Measurements from ENCODE around the gene PITHD1. TPM values are rescaled to one million over a fixed set of nuclear protein-coding genes. Genes with fewer than 3 reads are reported as not detected.
A peak's percentile ranks its signal among the peaks of the same experiment; 100 is the strongest.

The PITHD1 gene
- total and polyA plus RNA-seq, 2 of the 8 experiments (the other 6 are each of a cell fraction or from before 2014, with no cell fraction given) = 67.4 to 68.8 TPM

DNA sequence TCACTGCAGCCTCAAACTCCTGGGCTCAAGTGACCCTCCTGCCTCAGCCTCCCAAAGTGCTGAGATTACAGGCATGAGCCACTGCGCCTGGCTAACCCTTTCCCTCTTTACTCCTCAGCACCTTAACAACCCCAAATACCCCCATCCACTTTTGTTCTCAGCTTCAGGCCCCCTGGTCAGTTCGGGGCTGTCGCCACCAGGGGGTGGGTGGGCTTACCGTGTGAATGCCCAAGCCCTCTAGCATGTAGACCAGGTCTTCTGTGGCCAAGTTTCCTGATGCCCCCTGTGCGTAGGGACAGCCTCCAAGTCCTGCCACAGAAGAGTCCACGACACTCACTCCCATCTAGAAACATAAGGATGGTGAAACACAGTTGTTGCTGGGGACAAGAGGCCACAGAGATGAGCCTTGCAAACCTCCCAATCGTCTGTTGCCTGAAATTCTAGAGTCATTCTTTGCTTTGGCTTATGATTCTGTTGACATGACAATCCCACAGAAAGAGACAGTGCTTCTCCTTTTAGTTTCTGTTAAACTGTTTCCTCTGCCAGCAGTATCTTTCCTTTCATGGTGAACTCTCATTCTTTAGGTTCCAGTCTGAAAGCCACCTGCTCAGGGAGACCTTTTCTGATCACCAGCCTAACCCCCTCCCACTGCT is 26.1 kb downstream of the PITHD1 start:
- no peaks in the 10 kb centered on the region for H3K79me1 ChIP-seq (ENCODE audit: low read depth, low read length)
- H3K79me2 ChIP-seq (ENCODE audit: control insufficient read depth in 1 of 2, insufficient read depth in 2 of 2, low read length in 2 of 2) = no peaks in the 10 kb centered on the region
- H3K36me3 ChIP-seq (ENCODE audit: control insufficient read depth in 2 of 4, insufficient read depth in 4 of 4, low read length in 3 of 4) = no peaks in the 10 kb centered on the region; a peak in 1 of 8 replicates
- no peak overlapping the region for H4K91ac ChIP-seq (replicated peaks; ENCODE audit: insufficient read length, low read length)
- ChIA-PET POLR2A (ENCODE audit: partially characterized antibody) (interaction anchor here (1.0 to 3.4 kb wide), 3 partner anchors 13 to 157 kb away, joined by 3 to 22 read pairs (median 8); partner anchors contain the start of genes LYPLA2 and PITHD1), CTCF (ENCODE audit: partially characterized antibody) (interaction anchor here (0.6 to 3.5 kb wide), 5 partner anchors 7 to 151 kb away, joined by 3 to 13 read pairs (median 5); no protein-coding TSS in a partner anchor)
- no peak for DNase-seq (ENCODE audit: low read depth in 1 of 2, low spot score in 2 of 2)
- H2BK12ac ChIP-seq (ENCODE audit: low read depth, low read length) = no peak overlapping the region
- no peak overlapping the region for H2BK15ac ChIP-seq (ENCODE audit: low read length)
- no peak overlapping the region for H2BK20ac ChIP-seq (ENCODE audit: low read length)
- H2BK120ac ChIP-seq (replicated peaks; ENCODE audit: low read depth, low read length) = no peak overlapping the region
- H3K9ac ChIP-seq (replicated peaks in 1 of 4; ENCODE audit: extremely low read depth in 1 of 4, low read depth in 3 of 4, low read length in 3 of 4) = no peak overlapping the region
- H4K8ac ChIP-seq (ENCODE audit: extremely low read depth, insufficient read depth, low read length) = no peak overlapping the region
- H3K4me3 ChIP-seq (ENCODE audit: extremely low read depth in 1 of 4, insufficient read depth in 2 of 4, low read depth in 3 of 4, low read length in 4 of 4) = no peak overlapping the region
- H3K14ac ChIP-seq (ENCODE audit: insufficient read length) = no peak overlapping the region
- H3K23ac ChIP-seq (ENCODE audit: insufficient read length) = no peak overlapping the region
- H3K27me3 ChIP-seq (replicated peaks in 1 of 4; ENCODE audit: control insufficient read depth in 3 of 4, extremely low read depth in 1 of 4, insufficient read depth in 3 of 4, low read length in 3 of 4) = no peaks in the 10 kb centered on the region; a peak in 1 of 7 replicates
- no peaks in the 10 kb centered on the region for H3K9me3 ChIP-seq (ENCODE audit: insufficient read depth in 2 of 2, low read depth in 1 of 2, low read length in 1 of 2)
- H3K56ac ChIP-seq (replicated peaks; ENCODE audit: insufficient read length, low read depth, low read length) = no peak overlapping the region
- peaks cover 0 to 2% of the 10 kb centered on the region in 2 experiments for H4K20me1 ChIP-seq (replicated peaks in 1 of 2; ENCODE audit: control insufficient read depth in 1 of 2, insufficient read depth in 2 of 2, low read length in 2 of 2)
- no peak for FAIRE-seq
- H3K27ac ChIP-seq (ENCODE audit: low read depth, low read length) = no peak overlapping the region
- no peak overlapping the region for H3K18ac ChIP-seq (ENCODE audit: extremely low read depth, low read length)
- peaks cover 0 to 6% (median 4%) of the 10 kb centered on the region in 4 experiments; a peak in 5 of 7 replicates for H3K4me1 ChIP-seq (replicated peaks in 1 of 4; ENCODE audit: control insufficient read depth in 3 of 4, insufficient read depth in 4 of 4, low read length in 3 of 4)
- no peak overlapping the region for H2AK5ac ChIP-seq (ENCODE audit: low read depth, low read length)
- no peak overlapping the region for H3K4ac ChIP-seq (replicated peaks; ENCODE audit: insufficient read length, low read depth, low read length)
- no peak overlapping the region for H3K4me2 ChIP-seq (ENCODE audit: insufficient read depth in 1 of 2, low read depth in 2 of 2, low read length in 2 of 2)
- H2BK5ac ChIP-seq (ENCODE audit: low read depth, low read length) = no peak overlapping the region; the same call in 1 of the 2 replicates
- H4K5ac ChIP-seq (ENCODE audit: insufficient read length, low read depth, low read length) = no peak overlapping the region
- peaks cover 13% of the 10 kb centered on the region for H3K23me2 ChIP-seq (ENCODE audit: low read depth, low read length)
- no peak overlapping the region for H2AFZ ChIP-seq (ENCODE audit: low read length)
- 81% methylated on average over 7 of the region's 7 CpGs; no CpG with 5 or more reads in 1 of the 2 experiments for WGBS, 2 experiments (ENCODE audit: extremely low coverage in 1 of 2, insufficient coverage in 1 of 2, insufficient read length in 1 of 2, insufficient replicate concordance in 2 of 2, low coverage in 1 of 2, low lambda C conversion rate in 2 of 2, missing lambda C conversion rate in 1 of 2)
- TF ChIP-seq SP4 (IDR thresholded peaks at IDR 0.05; ENCODE audit: low read length) (no peak), GABPA (IDR thresholded peaks at IDR 0.05; ENCODE audit: borderline replicate concordance, insufficient read depth, low read length) (no peak), CTCF (IDR thresholded peaks at IDR 0.05; ENCODE audit: control extremely low read depth in 1 of 3, insufficient read depth in 1 of 3, low read depth in 1 of 3, low read length in 3 of 3) (peak in 2 of 3 experiments; percentile 1 to 19; a peak in 1 of 4 replicates), SRF (IDR thresholded peaks at IDR 0.05; ENCODE audit: low read depth, low read length) (no peak), TAF1 (IDR thresholded peaks at IDR 0.05; ENCODE audit: low read depth, low read length) (no peak), KDM1A (IDR thresholded peaks at IDR 0.05; ENCODE audit: borderline replicate concordance, low read length) (no peak), BACH1 (IDR thresholded peaks at IDR 0.05; ENCODE audit: low read length) (no peak), CEBPB (IDR thresholded peaks at IDR 0.05; ENCODE audit: low read depth, low read length) (no peak), CREB1 (IDR thresholded peaks at IDR 0.05) (no peak), CHD1 (IDR thresholded peaks at IDR 0.05; ENCODE audit: low read depth, low read length) (no peak), SIX5 (IDR thresholded peaks at IDR 0.05; ENCODE audit: low read depth, low read length) (no peak)
